Ovary (tissue), 9 donors: Measurements from ENCODE around the gene OSBPL6. TPM values are rescaled to one million over a fixed set of nuclear protein-coding genes. Genes with fewer than 3 reads are reported as not detected.

Experiments used
- DNase-seq, 5 donors: peaks; one replicate each; pipeline ENCODE4 v3.0.0-alpha.2; 2019 to 2020
- H3K27ac ChIP-seq, 2 donors: fragments of 200-600 bp; one replicate each; pipeline versions ENCODE4 v1.5.1 to v1.8.0; 2019 to 2022
- H3K27me3 ChIP-seq: fragments of 200-600 bp; one replicate; pipeline ENCODE4 v1.8.0; 2022
- H3K36me3 ChIP-seq: fragments of 200-600 bp; sonication (generic); one replicate; pipeline ENCODE4 v1.5.1; 2019
- H3K4me1 ChIP-seq: one replicate; pipeline ENCODE4 v1.8.1; 2013; ENCODE audit warnings: mild to moderate bottlenecking, moderate library complexity; ENCODE audit not compliant: insufficient read depth
- H3K4me3 ChIP-seq: fragments of 200-600 bp; sonication (generic); one replicate; pipeline ENCODE4 v1.5.1; 2017
- H3K9me3 ChIP-seq, 2 donors: fragments of 200-600 bp in 1 of 2; sonication (generic) in 1 of 2; one replicate each; pipeline versions ENCODE4 v1.5.1 to v1.8.1; 2013 to 2019; ENCODE audit warnings: mild to moderate bottlenecking in 1 of 2, moderate library complexity in 1 of 2
- EP300 ChIP-seq: sonication (generic); formaldehyde crosslinking; IDR thresholded peaks from one replicate; pipeline ENCODE4 v1.6.1; 2017; ENCODE audit warnings: antibody characterized with exemption
- POLR2A ChIP-seq: fragments of 450-650 bp; IDR thresholded peaks from one replicate; pipeline ENCODE4 v1.6.1; 2017; ENCODE audit warnings: antibody characterized with exemption, mild to moderate bottlenecking, moderate library complexity
- WGBS, 3 donors: extraction: QIAGEN DNeasy Blood & Tissue Kit in 1 of 3; methylation state at CpG; one replicate each; pipeline versions ENCODE4 v1.1.5 to v1.1.7; 2013 to 2017; 5-methylcytosine and 5-hydroxymethylcytosine counted together
- intact Hi-C, 4 donors: fragments of 100-400 bp; cut with DNase I; formaldehyde crosslinking; loops; one replicate each; pipeline versions ENCODE4 v1.11.0 to v1.15.1; 2022 to 2023
- polyA plus RNA-seq, 2 donors: library from polyadenylated mRNA; stranded (reverse); fragments of 200-250 nt in 1 of 2; fragments of 350-450 nt in 1 of 2; fragmentation: Illumina TruSeq in 1 of 2; extraction: RNeasy Lipid Tissue Mini Kit (QIAGEN cat#74804) in 1 of 2; gene quantifications; one replicate each; pipeline ENCODE4 v1.2.3, GENCODE V29; 2013 to 2014
- total RNA-seq, 7 donors: library from RNA; depleted of rRNA in 2 of 7; stranded (reverse); fragments of >200 nt in 2 of 7; fragmentation: NEBNext Ultra II Directional in 3 of 7; extraction: Animal tissue kit (Norgen Biotek cat#: 25700) in 3 of 7; gene quantifications; one replicate each; pipeline versions ENCODE4 v1.1.0 to v1.2.4, GENCODE V29; 2016 to 2023
- TF ChIP-seq, protein P1 (sequence below), 3 donors: fragments of 450-650 bp in 2 of 3; fragments of 200-600 bp in 1 of 3; IDR thresholded peaks; one replicate each; pipeline versions ENCODE4 v1.5.1 to v1.8.0; 2016 to 2022; ENCODE audit warnings: antibody characterized with exemption in 3 of 3, mild to moderate bottlenecking in 1 of 3
- donor health status: DM: no; HTN: no; CAD: no; lungs with moderate emphysema.
- donor health status: DM: no; HTN: no; CAD: no.
- donor health status: Bipolar disorder and iron deficiency.
- donor health status: DM: yes; HTN: yes; CAD: no.
- donor health status: DM: no; HTN: no; CAD: no.
- donor health status: DM: yes; HTN: yes; CAD: no.

Gene OSBPL6
- total and polyA plus RNA-seq, 9 donors, result 0.60 to 7.4 (median 1.7) TPM

DNA sequence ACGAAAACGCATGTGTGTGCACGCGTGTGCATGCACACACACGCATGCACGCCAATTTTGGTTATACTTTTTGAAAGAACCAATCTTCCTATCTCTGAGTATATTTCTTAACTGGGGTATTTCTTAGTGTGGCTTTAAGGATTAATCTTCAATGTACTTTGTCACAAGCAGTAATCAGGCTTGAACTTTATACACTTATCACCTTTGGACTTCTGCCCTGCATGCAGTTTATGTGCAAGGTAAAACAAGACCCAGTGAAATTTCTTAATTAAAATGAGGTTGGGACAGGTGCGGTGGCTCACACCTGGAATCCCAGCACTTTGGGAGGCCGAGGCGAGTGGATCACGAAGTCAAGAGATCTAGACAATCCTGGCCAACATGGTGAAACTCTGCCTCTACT, 85.3 kb downstream of the OSBPL6 start:
- intact Hi-C loops, result loop anchor here in 3 of 4 donors (5.0 to 10.0 kb wide), 3 partner anchors 85 to 147 kb away; partner anchors contain the start of gene OSBPL6 (in 1 of the 3)
- peaks cover 2% of the 10 kb centered on the region for H3K4me1 ChIP-seq
- H3K27ac ChIP-seq, result no peak overlapping the region
- DNase-seq, result no peak
- H3K36me3 ChIP-seq, result no peaks in the 10 kb centered on the region
- WGBS, 3 donors, result 97% methylated on average over 10 of the region's 10 CpGs
- TF ChIP-seq EP300 (no peak), POLR2A (no peak)
- TF ChIP-seq, protein P1, sequence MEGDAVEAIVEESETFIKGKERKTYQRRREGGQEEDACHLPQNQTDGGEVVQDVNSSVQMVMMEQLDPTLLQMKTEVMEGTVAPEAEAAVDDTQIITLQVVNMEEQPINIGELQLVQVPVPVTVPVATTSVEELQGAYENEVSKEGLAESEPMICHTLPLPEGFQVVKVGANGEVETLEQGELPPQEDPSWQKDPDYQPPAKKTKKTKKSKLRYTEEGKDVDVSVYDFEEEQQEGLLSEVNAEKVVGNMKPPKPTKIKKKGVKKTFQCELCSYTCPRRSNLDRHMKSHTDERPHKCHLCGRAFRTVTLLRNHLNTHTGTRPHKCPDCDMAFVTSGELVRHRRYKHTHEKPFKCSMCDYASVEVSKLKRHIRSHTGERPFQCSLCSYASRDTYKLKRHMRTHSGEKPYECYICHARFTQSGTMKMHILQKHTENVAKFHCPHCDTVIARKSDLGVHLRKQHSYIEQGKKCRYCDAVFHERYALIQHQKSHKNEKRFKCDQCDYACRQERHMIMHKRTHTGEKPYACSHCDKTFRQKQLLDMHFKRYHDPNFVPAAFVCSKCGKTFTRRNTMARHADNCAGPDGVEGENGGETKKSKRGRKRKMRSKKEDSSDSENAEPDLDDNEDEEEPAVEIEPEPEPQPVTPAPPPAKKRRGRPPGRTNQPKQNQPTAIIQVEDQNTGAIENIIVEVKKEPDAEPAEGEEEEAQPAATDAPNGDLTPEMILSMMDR (IDR thresholded peaks at IDR 0.05), result no peak
- no peak overlapping the region for H3K4me3 ChIP-seq
- H3K27me3 ChIP-seq, result no peaks in the 10 kb centered on the region
- no peaks in the 10 kb centered on the region for H3K9me3 ChIP-seq

GRCh38 chr2:178280244-178280852, 86.0 kb downstream of the OSBPL6 start:
- no peak overlapping the region for H3K27ac ChIP-seq
- DNase-seq, result peak in 1 of 5 donors; percentile 24
- H3K4me3 ChIP-seq, result no peak overlapping the region
- no peaks in the 10 kb centered on the region for H3K9me3 ChIP-seq
- TF ChIP-seq POLR2A, result no peak
- TF ChIP-seq, protein P1 (IDR thresholded peaks at IDR 0.05), result peak in 2 of 3 donors; percentile 45 to 54
- no peaks in the 10 kb centered on the region for H3K36me3 ChIP-seq
- H3K4me1 ChIP-seq, result peaks cover 2% of the 10 kb centered on the region
- WGBS, 3 donors, result 61 to 65% (median 62%) methylated on average over 4 of the region's 4 CpGs
- H3K27me3 ChIP-seq, result no peaks in the 10 kb centered on the region
- intact Hi-C loops, result loop anchor here in 3 of 4 donors (5.0 to 10.0 kb wide), 2 partner anchors 146 to 148 kb away; no protein-coding TSS in a partner anchor

DNA sequence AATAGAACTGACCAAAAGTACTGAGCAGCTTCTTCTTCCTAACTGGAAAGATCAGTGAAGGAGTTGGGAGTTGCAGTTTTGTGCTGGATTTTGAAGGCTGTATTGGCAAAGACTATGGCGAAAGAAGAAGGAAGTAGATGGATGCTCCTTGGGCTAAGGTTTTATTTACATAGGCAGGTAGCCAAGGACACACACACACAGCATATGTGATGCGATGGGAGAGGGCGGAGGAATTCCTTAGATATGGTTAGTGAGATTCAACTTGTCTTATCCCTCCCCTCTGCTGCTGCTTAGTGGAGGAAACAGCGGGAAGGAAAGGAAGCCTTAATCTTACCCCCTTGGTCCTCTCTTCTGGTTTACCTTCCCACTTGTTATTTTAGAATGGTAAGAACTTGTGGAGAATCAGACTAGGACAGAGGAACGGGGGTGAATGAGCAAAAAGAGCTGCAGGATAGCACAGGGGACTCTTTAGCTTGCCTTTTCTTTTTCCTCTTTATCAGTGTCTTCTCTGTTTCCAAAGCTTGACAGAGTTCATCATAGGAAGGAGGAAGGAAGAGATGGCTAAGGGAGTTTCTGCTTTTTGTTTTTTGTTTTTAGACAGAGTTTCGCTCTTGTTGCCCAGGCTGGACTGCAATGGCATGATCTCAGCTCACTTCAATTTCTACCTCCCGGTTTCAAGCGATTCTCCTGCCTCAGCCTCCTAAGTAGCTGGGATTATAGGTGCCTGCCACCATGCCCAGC, 87.9 kb downstream of the OSBPL6 start:
- no peaks in the 10 kb centered on the region for H3K36me3 ChIP-seq
- no peak for DNase-seq
- H3K27ac ChIP-seq, result no peak overlapping the region
- WGBS, 3 donors, result 8 to 17% (median 9%) methylated on average over 8 of the region's 8 CpGs
- no peaks in the 10 kb centered on the region for H3K9me3 ChIP-seq
- H3K4me1 ChIP-seq, result peaks cover 2% of the 10 kb centered on the region
- TF ChIP-seq POLR2A (no peak), EP300 (no peak)
- TF ChIP-seq, protein P1 (IDR thresholded peaks at IDR 0.05), result no peak
- intact Hi-C loops, result loop anchor here in 3 of 4 donors (5.0 to 10.0 kb wide), 2 partner anchors 147 to 150 kb away; no protein-coding TSS in a partner anchor
- no peak overlapping the region for H3K4me3 ChIP-seq
- no peaks in the 10 kb centered on the region for H3K27me3 ChIP-seq

DNA sequence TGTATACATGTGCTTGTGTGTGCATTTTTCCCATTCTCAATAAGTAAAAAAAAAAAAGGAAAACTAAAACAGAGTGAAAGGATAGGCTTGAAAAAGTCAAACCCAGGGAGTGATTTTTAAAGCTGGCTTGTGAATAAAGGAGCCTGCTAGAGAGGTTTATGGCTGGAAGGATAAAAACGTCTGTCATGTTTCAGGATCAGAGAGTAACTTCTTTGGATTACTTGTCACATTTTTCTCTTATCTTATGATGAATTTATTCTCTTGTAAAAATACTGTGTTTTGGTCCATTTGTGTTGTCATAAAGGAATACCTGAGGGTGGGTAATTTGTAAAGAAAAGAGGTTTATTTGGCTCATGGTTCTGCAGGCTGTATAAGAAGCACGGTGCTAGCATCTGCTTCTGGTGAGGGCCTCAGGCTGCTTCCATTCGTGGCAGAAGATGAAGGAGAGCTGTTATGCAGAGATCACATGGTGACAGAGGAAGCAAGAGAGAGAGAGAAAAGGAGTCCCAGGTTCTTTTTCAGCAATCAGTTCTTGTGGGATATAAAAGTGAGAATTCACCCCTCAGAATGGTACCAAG, 89.1 kb downstream of the OSBPL6 start:
- 66 to 79% (median 77%) methylated on average over 3 of the region's 3 CpGs for WGBS, 3 donors
- no peak for TF ChIP-seq POLR2A
- TF ChIP-seq, protein P1 (IDR thresholded peaks at IDR 0.05), result no peak
- TF ChIP-seq EP300, result no peak
- Histone ChIP-seq H3K27ac (no peak overlapping the region), H3K4me1 (peaks cover 2% of the 10 kb centered on the region), H3K27me3 (no peaks in the 10 kb centered on the region), H3K9me3 (no peaks in the 10 kb centered on the region), H3K4me3 (no peak overlapping the region), H3K36me3 (no peaks in the 10 kb centered on the region)
- DNase-seq, result no peak
- intact Hi-C loops, result loop anchor here in 3 of 4 donors (5.0 to 10.0 kb wide), 2 partner anchors 149 to 151 kb away; no protein-coding TSS in a partner anchor
